Hepatocyte (in vitro differentiated cells): ENCODE results near the gene PTPRT. TPM values are rescaled to one million over a fixed set of nuclear protein-coding genes. Genes with fewer than 3 reads are reported as not detected.

ENCODE experiments used
- DNase-seq: peaks from one replicate; pipeline ENCODE4 v3.0.0-alpha.2; 2016; ENCODE audit warnings: low spot score
- H2AFZ ChIP-seq: fragments of 200-600 bp; sonication (generic); 2 replicates; pipeline ENCODE4 v1.6.0; 2016; ENCODE audit warnings: antibody characterized with exemption, mild to moderate bottlenecking
- H3K27ac ChIP-seq: fragments of 200-600 bp; sonication (generic); 2 replicates; pipeline ENCODE4 v1.5.1; 2016; ENCODE audit warnings: mild to moderate bottlenecking
- H3K27me3 ChIP-seq: fragments of 200-600 bp; sonication (generic); 2 replicates; pipeline ENCODE4 v1.6.1; 2016
- H3K36me3 ChIP-seq: fragments of 200-600 bp; sonication (generic); replicated peaks from 2 replicates; pipeline ENCODE4 v1.5.1; 2016; ENCODE audit warnings: low read depth; ENCODE audit not compliant: insufficient read depth
- H3K4me1 ChIP-seq: fragments of 200-600 bp; sonication (generic); 2 replicates; pipeline ENCODE4 v1.5.1; 2016; ENCODE audit warnings: mild to moderate bottlenecking, moderate library complexity; ENCODE audit not compliant: insufficient read depth
- H3K4me2 ChIP-seq: fragments of 200-600 bp; sonication (generic); 2 replicates; pipeline ENCODE4 v1.6.0; 2016
- H3K4me3 ChIP-seq: fragments of 200-600 bp; sonication (generic); 2 replicates; pipeline ENCODE4 v1.5.1; 2016; ENCODE audit warnings: mild to moderate bottlenecking
- H3K79me2 ChIP-seq: fragments of 200-600 bp; sonication (generic); 2 replicates; pipeline ENCODE4 v1.6.0; 2017; ENCODE audit warnings: mild to moderate bottlenecking
- H3K9me2 ChIP-seq: fragments of 200-600 bp; sonication (generic); replicated peaks from 2 replicates; pipeline ENCODE4 v1.6.0; 2017; ENCODE audit warnings: mild to moderate bottlenecking; ENCODE audit not compliant: insufficient read depth
- H3K9me3 ChIP-seq: fragments of 200-600 bp; sonication (generic); 2 replicates; pipeline ENCODE4 v1.5.1; 2016; ENCODE audit warnings: low read depth, mild to moderate bottlenecking
- H4K20me1 ChIP-seq: fragments of 200-600 bp; sonication (generic); 2 replicates; pipeline ENCODE4 v1.6.0; 2016; ENCODE audit warnings: mild to moderate bottlenecking; ENCODE audit not compliant: insufficient read depth, poor library complexity, severe bottlenecking
- EZH2 ChIP-seq: fragments of 200-600 bp; sonication (generic); IDR thresholded peaks from 2 replicates; pipeline ENCODE4 v1.6.1; 2016; ENCODE audit warnings: antibody characterized with exemption, mild to moderate bottlenecking, borderline replicate concordance
- EZH2phosphoT487 ChIP-seq: fragments of 200-600 bp; sonication (generic); IDR thresholded peaks from one replicate; pipeline ENCODE4 v1.6.1; 2018; ENCODE audit warnings: antibody characterized with exemption, mild to moderate bottlenecking, low read depth, moderate library complexity; ENCODE audit not compliant: unreplicated experiment, severe bottlenecking
- WGBS: methylation state at CpG from one replicate; pipeline ENCODE4 v1.1.6; 2016; ENCODE audit warnings: low lambda C conversion rate; ENCODE audit errors: missing lambda C conversion rate; 5-methylcytosine and 5-hydroxymethylcytosine counted together
- polyA plus RNA-seq: library from polyadenylated mRNA; unstranded; fragments of >200 nt; fragmentation: Nextera tagmentation; extraction: Ambion mirVana; gene quantifications from 2 replicates; pipeline ENCODE4 v1.2.1, GENCODE V29; 2016
- total RNA-seq: library from RNA; depleted of rRNA; stranded (reverse); fragments of >200 nt; gene quantifications from 2 replicates; pipeline ENCODE4 v1.2.3, GENCODE V29; 2014
- TF ChIP-seq, protein P1 (sequence below): fragments of 200-600 bp; sonication (generic); IDR thresholded peaks from 2 replicates; pipeline ENCODE4 v1.5.1; 2016; ENCODE audit warnings: antibody characterized with exemption, mild to moderate bottlenecking; ENCODE audit not compliant: poor library complexity

Gene PTPRT
- total and polyA plus RNA-seq, 2 experiments from 2014 or later, result 0.47 to 0.83 TPM

DNA sequence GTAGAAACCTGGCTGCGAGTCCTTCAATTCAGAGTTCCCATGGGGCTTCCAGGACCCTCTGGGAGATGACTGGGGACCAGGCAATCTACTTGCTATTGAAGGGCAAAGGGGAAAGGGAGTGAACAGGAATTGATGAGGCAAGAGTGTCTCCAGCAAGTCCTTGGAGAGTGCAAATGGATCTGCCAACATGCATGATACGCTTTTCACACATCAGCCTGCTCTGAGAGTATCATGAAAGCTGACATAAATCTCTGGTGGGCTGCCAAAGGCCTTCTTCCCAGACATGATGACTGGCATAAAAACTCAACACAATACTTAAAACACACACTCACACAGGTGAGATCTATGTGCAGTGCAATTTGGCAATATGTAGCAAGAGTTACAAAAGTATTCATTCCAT, 759.1 kb downstream of the PTPRT start:
- H3K36me3 ChIP-seq, result no peaks in the 10 kb centered on the region
- WGBS, result 92% methylated on average over 2 of the region's 2 CpGs
- no peak overlapping the region for H3K27ac ChIP-seq
- TF ChIP-seq EZH2 (no peak), EZH2phosphoT487 (no peak)
- TF ChIP-seq, protein P1, sequence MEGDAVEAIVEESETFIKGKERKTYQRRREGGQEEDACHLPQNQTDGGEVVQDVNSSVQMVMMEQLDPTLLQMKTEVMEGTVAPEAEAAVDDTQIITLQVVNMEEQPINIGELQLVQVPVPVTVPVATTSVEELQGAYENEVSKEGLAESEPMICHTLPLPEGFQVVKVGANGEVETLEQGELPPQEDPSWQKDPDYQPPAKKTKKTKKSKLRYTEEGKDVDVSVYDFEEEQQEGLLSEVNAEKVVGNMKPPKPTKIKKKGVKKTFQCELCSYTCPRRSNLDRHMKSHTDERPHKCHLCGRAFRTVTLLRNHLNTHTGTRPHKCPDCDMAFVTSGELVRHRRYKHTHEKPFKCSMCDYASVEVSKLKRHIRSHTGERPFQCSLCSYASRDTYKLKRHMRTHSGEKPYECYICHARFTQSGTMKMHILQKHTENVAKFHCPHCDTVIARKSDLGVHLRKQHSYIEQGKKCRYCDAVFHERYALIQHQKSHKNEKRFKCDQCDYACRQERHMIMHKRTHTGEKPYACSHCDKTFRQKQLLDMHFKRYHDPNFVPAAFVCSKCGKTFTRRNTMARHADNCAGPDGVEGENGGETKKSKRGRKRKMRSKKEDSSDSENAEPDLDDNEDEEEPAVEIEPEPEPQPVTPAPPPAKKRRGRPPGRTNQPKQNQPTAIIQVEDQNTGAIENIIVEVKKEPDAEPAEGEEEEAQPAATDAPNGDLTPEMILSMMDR, result no peak
- H3K9me2 ChIP-seq, result no peaks in the 10 kb centered on the region
- no peaks in the 10 kb centered on the region for H4K20me1 ChIP-seq
- no peak overlapping the region for H2AFZ ChIP-seq
- no peaks in the 10 kb centered on the region for H3K4me1 ChIP-seq
- no peak overlapping the region for H3K4me2 ChIP-seq
- H3K79me2 ChIP-seq, result no peaks in the 10 kb centered on the region
- H3K9me3 ChIP-seq, result no peaks in the 10 kb centered on the region
- H3K4me3 ChIP-seq, result no peak overlapping the region
- DNase-seq, result no peak
- H3K27me3 ChIP-seq, result no peaks in the 10 kb centered on the region

DNA sequence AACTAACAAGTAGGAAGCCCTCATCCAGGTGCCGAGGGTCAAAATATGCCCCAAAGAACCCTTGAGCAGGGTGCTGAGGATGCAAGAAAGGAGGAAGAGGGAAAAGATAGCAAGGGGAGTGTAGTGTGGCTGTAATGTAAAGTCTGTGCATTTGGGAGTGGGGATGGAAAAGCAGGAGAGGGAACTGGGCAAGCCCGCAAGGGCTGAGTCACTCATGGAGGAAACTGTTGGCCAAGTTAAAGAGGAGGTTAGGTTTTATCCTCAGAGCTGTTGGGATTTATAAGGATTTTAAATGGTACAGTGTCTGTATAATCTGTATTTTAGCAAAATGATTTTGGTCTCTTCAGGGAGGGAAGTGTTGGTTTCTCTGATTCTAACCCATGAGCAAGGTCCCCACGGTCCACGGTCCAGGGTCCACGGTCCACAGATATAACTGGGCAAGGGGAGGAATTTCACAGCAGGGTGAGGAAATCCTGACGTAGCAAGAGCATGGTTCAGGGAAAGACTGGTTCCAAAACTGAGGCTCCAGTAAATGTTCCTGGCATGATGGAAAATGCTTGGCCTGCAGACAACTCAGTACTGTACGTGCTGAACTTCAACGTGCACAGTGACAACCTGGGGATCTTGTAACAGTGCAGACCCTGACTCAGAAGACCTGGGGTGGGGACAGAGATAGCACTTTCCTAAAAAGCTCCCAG, 759.8 kb downstream of the PTPRT start:
- no peak for TF ChIP-seq EZH2phosphoT487
- TF ChIP-seq, protein P1, result no peak
- no peak for TF ChIP-seq EZH2
- 75% methylated on average over 8 of the region's 8 CpGs for WGBS
- no peak for DNase-seq

DNA sequence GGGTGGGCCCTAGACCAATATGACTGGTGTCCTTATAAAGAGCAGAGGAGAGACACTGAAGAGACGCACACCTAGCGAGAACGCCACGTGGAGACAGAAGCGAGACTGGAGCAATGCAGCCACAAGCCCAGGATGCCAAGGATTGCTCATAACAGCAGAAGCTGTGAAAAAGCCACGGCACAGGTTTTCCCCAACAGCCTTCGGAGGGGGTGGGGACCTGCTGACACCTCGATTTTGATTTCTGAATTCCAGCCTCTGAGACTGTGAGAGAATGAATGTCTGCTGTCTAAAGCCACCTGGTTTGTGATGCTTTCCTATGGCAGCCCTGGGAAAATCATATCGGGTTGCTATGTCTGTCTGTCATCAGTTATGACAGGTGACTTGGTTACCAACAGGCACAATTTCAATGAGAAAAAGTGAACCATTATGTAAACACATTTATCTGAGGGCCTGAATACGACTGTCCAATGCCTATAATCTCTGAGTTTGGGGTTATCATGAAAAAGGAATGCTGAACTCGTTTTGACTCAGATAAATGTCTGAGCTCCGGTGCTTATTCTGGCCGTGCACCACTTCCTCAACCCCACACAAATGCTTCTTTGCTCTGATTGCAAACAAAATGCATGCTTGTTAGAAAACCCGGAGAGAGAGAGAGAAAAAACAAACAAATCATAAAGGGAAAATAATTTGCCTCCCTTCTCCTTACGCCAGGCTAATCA, 769.7 kb downstream of the PTPRT start:
- H3K4me1 ChIP-seq, result no peaks in the 10 kb centered on the region
- H2AFZ ChIP-seq, result no peak overlapping the region
- H3K27ac ChIP-seq, result no peak overlapping the region
- no peaks in the 10 kb centered on the region for H3K79me2 ChIP-seq
- no peaks in the 10 kb centered on the region for H3K9me2 ChIP-seq
- no peak for TF ChIP-seq EZH2phosphoT487
- TF ChIP-seq, protein P1, result no peak
- no peak for TF ChIP-seq EZH2
- DNase-seq, result no peak
- no peaks in the 10 kb centered on the region for H3K36me3 ChIP-seq
- no peaks in the 10 kb centered on the region for H3K9me3 ChIP-seq
- H4K20me1 ChIP-seq, result no peaks in the 10 kb centered on the region
- no peak overlapping the region for H3K4me3 ChIP-seq
- no peaks in the 10 kb centered on the region for H3K27me3 ChIP-seq
- WGBS, result 62% methylated on average over 15 of the region's 15 CpGs
- no peak overlapping the region for H3K4me2 ChIP-seq

More for the DNA sequence above, 759.8 kb downstream of the PTPRT start:
- Histone ChIP-seq H3K4me1 (no peaks in the 10 kb centered on the region), H2AFZ (no peak overlapping the region), H3K79me2 (no peaks in the 10 kb centered on the region), H3K9me3 (no peaks in the 10 kb centered on the region), H3K36me3 (no peaks in the 10 kb centered on the region), H3K27me3 (no peaks in the 10 kb centered on the region), H4K20me1 (no peaks in the 10 kb centered on the region), H3K4me2 (no peak overlapping the region), H3K27ac (no peak overlapping the region), H3K9me2 (no peaks in the 10 kb centered on the region), H3K4me3 (no peak overlapping the region)
